ENCODE measurements around the gene FFAR3.

Gene FFAR3

GRCh38 chr19:35404879-35405622 is 46.8 kb downstream of the FFAR3 start:
- no peak for DNase-seq

DNA sequence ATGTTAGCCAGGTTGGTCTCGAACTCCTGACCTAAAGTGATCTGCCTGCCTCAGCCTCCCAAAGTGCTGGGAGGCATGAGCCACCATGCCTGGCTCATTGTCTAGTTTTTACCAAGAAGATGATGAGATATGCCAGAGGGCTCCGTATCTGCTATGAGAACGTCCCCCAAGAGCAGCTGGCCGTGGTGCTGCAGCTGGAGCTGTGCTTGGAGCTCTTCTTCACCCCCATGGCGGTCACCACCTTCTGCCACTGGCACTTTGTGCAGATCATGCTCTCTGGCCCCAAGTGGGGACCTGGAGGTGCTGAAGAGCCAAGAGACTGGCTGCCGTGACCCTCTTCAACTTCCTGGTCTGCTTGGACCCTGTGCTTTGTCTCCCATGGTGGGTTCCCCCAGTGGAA is 49.4 kb downstream of the FFAR3 start:
- DNase-seq: no peak

DNA sequence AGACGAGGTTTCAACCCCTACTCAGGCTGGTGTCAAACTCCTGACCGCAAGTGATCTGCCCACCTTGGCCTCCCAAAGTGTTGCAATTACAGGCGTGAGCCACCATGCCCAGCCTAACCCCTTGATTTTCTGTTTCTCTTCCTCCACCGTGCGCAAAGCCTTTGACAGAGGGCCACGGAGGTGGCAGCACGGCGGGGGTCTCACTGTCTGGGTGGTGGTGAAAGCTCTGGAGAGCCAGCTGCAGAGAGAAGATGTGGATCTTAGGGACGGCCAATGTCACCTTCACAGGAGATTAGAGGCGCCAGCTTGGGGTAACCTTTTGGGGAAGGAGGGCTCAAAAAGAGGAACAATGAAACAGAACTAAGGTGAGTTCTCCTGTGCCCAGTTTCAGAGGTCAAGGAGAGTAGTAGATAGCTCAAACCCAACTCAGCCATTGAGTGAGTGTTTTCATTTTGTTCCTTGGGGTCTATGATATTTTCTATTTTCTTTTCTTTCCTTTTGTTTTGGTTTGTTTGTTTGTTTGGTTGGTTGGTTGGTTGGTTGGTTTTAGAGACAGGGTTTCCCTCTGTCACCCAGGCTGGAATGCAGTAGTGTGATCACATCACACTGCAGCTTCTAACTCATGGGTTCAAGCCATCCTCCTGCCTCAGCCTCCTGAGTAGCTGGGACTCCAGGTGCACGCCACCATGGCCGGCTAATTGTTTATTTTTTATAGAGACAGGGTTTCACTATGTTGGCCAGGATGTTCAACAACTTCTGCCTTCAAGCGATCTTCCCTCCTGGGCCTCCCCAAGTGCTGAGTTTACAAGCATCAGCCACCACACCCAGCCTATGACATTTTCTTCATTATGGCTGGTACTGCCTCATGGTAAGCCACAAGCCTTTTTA is 50.3 kb downstream of the FFAR3 start:
- no peak for DNase-seq

DNA sequence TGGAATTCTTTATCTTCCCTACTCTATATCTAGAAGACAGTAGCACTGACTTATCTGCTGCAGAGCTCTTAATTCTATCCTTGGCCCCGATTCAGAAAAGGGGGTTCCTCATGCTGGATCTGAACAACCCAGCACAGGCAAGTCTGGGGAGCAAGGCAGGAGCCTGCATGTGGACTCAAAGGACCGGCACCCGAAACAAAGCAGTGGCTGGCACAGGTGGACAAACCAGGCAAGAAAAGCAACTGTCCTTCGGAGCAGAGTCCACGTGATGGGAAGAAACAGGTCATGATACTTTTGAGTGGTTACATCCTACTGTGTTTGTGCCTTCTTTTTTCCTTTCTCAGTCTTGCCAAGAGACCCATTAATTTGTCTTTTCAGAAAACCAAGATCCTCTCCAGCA is 50.9 kb downstream of the FFAR3 start:
- DNase-seq: no peak
